NT2/D1 (cell line): Measurements from ENCODE around the gene SPTAN1.

ENCODE experiments used
- SUZ12 ChIP-seq: IDR thresholded peaks from 2 replicates; pipeline ENCODE4 v1.6.1; 2011; ENCODE audit not compliant: insufficient read length, insufficient read depth; ENCODE audit errors: extremely low read depth
- YY1 ChIP-seq: IDR thresholded peaks from 2 replicates; pipeline ENCODE4 v1.6.1; 2011; ENCODE audit not compliant: insufficient read length, insufficient read depth
- ZNF274 ChIP-seq: IDR thresholded peaks from 2 replicates; pipeline ENCODE4 v1.6.1; 2011; ENCODE audit warnings: mild to moderate bottlenecking, low read depth, low read length

DNA sequence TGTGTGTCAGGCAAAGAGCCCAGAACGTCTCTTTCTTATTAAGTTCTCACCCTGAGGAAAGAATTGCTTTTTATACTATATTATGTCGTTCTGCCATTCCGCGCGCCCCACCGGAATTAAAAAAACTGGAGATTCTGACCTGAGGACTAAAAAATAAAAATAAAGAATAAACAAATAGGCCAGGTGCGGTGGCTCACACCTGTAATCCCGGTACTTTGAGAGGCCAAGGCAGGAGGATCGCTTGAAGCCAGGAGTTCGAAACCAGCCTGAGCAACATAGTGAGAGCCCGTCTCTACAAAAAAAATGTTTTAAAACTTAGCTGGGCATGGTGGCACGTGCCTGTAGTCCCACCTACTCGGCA lies 104.9 kb downstream of the SPTAN1 start:
- TF ChIP-seq YY1 = no peak
- TF ChIP-seq ZNF274 = no peak
- no peak for TF ChIP-seq SUZ12
